ENCODE data around the gene CTNNBIP1. TPM values are rescaled to one million over a fixed set of nuclear protein-coding genes. Genes with fewer than 3 reads are reported as not detected.
A peak's percentile ranks its signal among the peaks of the same experiment; 100 is the strongest.

Gene CTNNBIP1
- polyA plus RNA-seq, 1 donor (not counting 4 experiments of a cell fraction or from before 2014, with no cell fraction given) = 92.3 TPM

GRCh38 chr1:9871021-9871420 is 39.0 kb downstream of the CTNNBIP1 start:
- no peak overlapping the region for H3K9ac ChIP-seq (ENCODE audit: control insufficient read depth, extremely low read depth, insufficient read depth, low read length)
- no peak for FAIRE-seq
- H3K27ac ChIP-seq (ENCODE audit: control insufficient read depth, insufficient read depth, low read length) = no peak overlapping the region

GRCh38 chr1:9870572-9870971 is 39.5 kb downstream of the CTNNBIP1 start:
- Histone ChIP-seq H3K9me1 (ENCODE audit: control insufficient read depth, extremely low read depth, insufficient read depth, low read length) (no peaks in the 10 kb centered on the region), H3K4me1 (ENCODE audit: control insufficient read depth, extremely low read depth, insufficient read depth, low read length) (peaks cover 41% of the 10 kb centered on the region), H3K27ac (ENCODE audit: control insufficient read depth, insufficient read depth, low read length) (peak overlapping the region; percentile 72), H3K4me3 (ENCODE audit: control insufficient read depth in 2 of 3, extremely low read depth in 1 of 3, insufficient read depth in 2 of 3, low read depth in 1 of 3, low read length in 3 of 3) (no peak overlapping the region), H3K27me3 (ENCODE audit: control insufficient read depth, extremely low read depth, insufficient read depth, low read length) (no peaks in the 10 kb centered on the region), H3K9me3 (ENCODE audit: control insufficient read depth, low read depth, low read length) (no peaks in the 10 kb centered on the region), H2AFZ (ENCODE audit: control insufficient read depth, low read length) (no peak overlapping the region), H3K36me3 (ENCODE audit: control insufficient read depth in 2 of 2, extremely low read depth in 1 of 2, insufficient read depth in 2 of 2, low read length in 2 of 2) (peaks cover 19 to 21% of the 10 kb centered on the region in 2 experiments), H3K9ac (ENCODE audit: control insufficient read depth, extremely low read depth, insufficient read depth, low read length) (no peak overlapping the region), H3K79me2 (ENCODE audit: control insufficient read depth, insufficient read depth, low read length) (peaks cover 2% of the 10 kb centered on the region), H3K4me2 (ENCODE audit: control insufficient read depth, extremely low read depth, insufficient read depth, low read depth, low read length) (peak overlapping the region; percentile 51), H4K20me1 (ENCODE audit: control insufficient read depth, extremely low read depth, insufficient read depth, low read length) (no peaks in the 10 kb centered on the region)
- DNase-seq (ENCODE audit: low read depth, low spot score) = no peak
- TF ChIP-seq EZH2 (IDR thresholded peaks at IDR 0.05; ENCODE audit: low read length) (no peak), CTCF (optimal IDR thresholded peaks at IDR 0.05 in 1 of 3, IDR thresholded peaks at IDR 0.05 in 1 of 3, conservative IDR thresholded peaks at IDR 0.05 in 1 of 3; ENCODE audit: extremely low read depth in 1 of 3, insufficient read depth in 2 of 3, low read length in 3 of 3) (no peak)
- FAIRE-seq = peak; percentile 66
- dilution Hi-C loops (cut with MboI; ENCODE audit: extremely low pct_ligation_motif_present, low sequenced_read_pairs) = no loop called here

More at GRCh38 chr1:9871021-9871420, 39.0 kb downstream of the CTNNBIP1 start:
- no peak for DNase-seq (ENCODE audit: low read depth, low spot score)
- Histone ChIP-seq H3K79me2 (ENCODE audit: control insufficient read depth, insufficient read depth, low read length) (peaks cover 2% of the 10 kb centered on the region), H3K4me1 (ENCODE audit: control insufficient read depth, extremely low read depth, insufficient read depth, low read length) (peaks cover 43% of the 10 kb centered on the region), H4K20me1 (ENCODE audit: control insufficient read depth, extremely low read depth, insufficient read depth, low read length) (no peaks in the 10 kb centered on the region), H3K9me3 (ENCODE audit: control insufficient read depth, low read depth, low read length) (no peaks in the 10 kb centered on the region), H3K27me3 (ENCODE audit: control insufficient read depth, extremely low read depth, insufficient read depth, low read length) (no peaks in the 10 kb centered on the region), H3K4me2 (ENCODE audit: control insufficient read depth, extremely low read depth, insufficient read depth, low read depth, low read length) (no peak overlapping the region), H3K4me3 (ENCODE audit: control insufficient read depth in 2 of 3, extremely low read depth in 1 of 3, insufficient read depth in 2 of 3, low read depth in 1 of 3, low read length in 3 of 3) (no peak overlapping the region), H2AFZ (ENCODE audit: control insufficient read depth, low read length) (no peak overlapping the region), H3K36me3 (ENCODE audit: control insufficient read depth in 2 of 2, extremely low read depth in 1 of 2, insufficient read depth in 2 of 2, low read length in 2 of 2) (peaks cover 18 to 19% of the 10 kb centered on the region in 2 experiments), H3K9me1 (ENCODE audit: control insufficient read depth, extremely low read depth, insufficient read depth, low read length) (no peaks in the 10 kb centered on the region)
- dilution Hi-C loops (cut with MboI; ENCODE audit: extremely low pct_ligation_motif_present, low sequenced_read_pairs) = no loop called here
- TF ChIP-seq CTCF (optimal IDR thresholded peaks at IDR 0.05 in 1 of 3, IDR thresholded peaks at IDR 0.05 in 1 of 3, conservative IDR thresholded peaks at IDR 0.05 in 1 of 3; ENCODE audit: extremely low read depth in 1 of 3, insufficient read depth in 2 of 3, low read length in 3 of 3) (no peak), EZH2 (IDR thresholded peaks at IDR 0.05; ENCODE audit: low read length) (no peak)

Measured in keratinocyte (primary cell).